ENCODE data around the gene ZC3H12A.

DNA sequence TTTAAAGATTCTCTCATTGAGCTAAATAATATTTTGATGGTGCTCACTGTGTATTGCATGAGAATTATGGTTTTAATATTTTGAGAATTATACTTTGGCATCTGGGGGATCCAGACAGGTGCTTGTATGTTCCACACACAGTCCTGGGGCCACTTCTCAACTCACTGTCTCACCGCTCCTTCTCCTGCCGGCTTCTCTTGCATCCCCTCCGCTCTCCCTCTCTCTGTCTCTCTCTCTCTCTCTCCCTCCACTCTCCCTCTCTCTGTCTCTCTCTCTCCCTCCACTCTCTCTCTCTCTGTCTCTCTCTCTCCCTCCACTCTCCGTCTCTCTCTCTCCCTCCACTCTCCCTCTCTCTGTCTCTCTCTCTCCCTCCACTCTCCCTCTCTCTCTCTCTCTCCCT lies 32.2 kb upstream of the ZC3H12A start:
- TF ChIP-seq, protein P1, sequence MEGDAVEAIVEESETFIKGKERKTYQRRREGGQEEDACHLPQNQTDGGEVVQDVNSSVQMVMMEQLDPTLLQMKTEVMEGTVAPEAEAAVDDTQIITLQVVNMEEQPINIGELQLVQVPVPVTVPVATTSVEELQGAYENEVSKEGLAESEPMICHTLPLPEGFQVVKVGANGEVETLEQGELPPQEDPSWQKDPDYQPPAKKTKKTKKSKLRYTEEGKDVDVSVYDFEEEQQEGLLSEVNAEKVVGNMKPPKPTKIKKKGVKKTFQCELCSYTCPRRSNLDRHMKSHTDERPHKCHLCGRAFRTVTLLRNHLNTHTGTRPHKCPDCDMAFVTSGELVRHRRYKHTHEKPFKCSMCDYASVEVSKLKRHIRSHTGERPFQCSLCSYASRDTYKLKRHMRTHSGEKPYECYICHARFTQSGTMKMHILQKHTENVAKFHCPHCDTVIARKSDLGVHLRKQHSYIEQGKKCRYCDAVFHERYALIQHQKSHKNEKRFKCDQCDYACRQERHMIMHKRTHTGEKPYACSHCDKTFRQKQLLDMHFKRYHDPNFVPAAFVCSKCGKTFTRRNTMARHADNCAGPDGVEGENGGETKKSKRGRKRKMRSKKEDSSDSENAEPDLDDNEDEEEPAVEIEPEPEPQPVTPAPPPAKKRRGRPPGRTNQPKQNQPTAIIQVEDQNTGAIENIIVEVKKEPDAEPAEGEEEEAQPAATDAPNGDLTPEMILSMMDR (IDR thresholded peaks at IDR 0.05): no peak
- no peak for TF ChIP-seq POLR2AphosphoS5 (IDR thresholded peaks at IDR 0.05)

All from gastroesophageal sphincter (tissue), 3 donors.